GM23338 (cell line): Measurements from ENCODE around the gene DDIAS.

Experiments
- CREB1 ChIP-seq: fragments of 250-450 bp; sonication (Bioruptor Pico); IDR thresholded peaks from 2 replicates; pipeline ENCODE4 v1.5.0; 2020; ENCODE audit warnings: low read depth, mild to moderate bottlenecking, moderate library complexity
- EZH2 ChIP-seq: fragments of 200-600 bp; sonication (generic); IDR thresholded peaks from one replicate; pipeline ENCODE4 v1.8.0; 2017; ENCODE audit warnings: antibody characterized with exemption, mild to moderate bottlenecking, low read depth; ENCODE audit not compliant: unreplicated experiment
- EZH2phosphoT487 ChIP-seq: fragments of 200-600 bp; sonication (generic); IDR thresholded peaks from one replicate; pipeline ENCODE4 v1.8.1; 2018; ENCODE audit warnings: antibody characterized with exemption; ENCODE audit not compliant: unreplicated experiment
- POLR2AphosphoS5 ChIP-seq: IDR thresholded peaks from 2 replicates; pipeline ENCODE4 v1.6.1; 2016; ENCODE audit warnings: antibody characterized with exemption, low read depth
- STAT1 ChIP-seq: IDR thresholded peaks from one replicate; pipeline ENCODE4 v1.6.1; 2016; ENCODE audit warnings: antibody characterized with exemption; ENCODE audit not compliant: unreplicated experiment
- ZNF331 ChIP-seq: fragments of 250-450 bp; sonication (Bioruptor Pico); IDR thresholded peaks from 2 replicates; pipeline ENCODE4 v1.5.0; 2020; ENCODE audit warnings: low read depth, mild to moderate bottlenecking, moderate library complexity
- TF ChIP-seq, protein P1 (sequence below): IDR thresholded peaks from one replicate; pipeline ENCODE4 v1.6.1; 2018; ENCODE audit warnings: antibody characterized with exemption; ENCODE audit not compliant: unreplicated experiment
- TF ChIP-seq, protein P2 (sequence below), 2 experiments: fragments of 200-600 bp in 1 of 2; sonication (generic) in 1 of 2; conservative IDR thresholded peaks; 2 replicates each; pipeline versions ENCODE4 v1.5.1 to v1.6.1; 2016 to 2017; ENCODE audit warnings: antibody characterized with exemption in 2 of 2, low read depth in 2 of 2, mild to moderate bottlenecking in 2 of 2, moderate library complexity in 1 of 2
- TF ChIP-seq, protein P3 (sequence below): fragments of 250-450 bp; sonication (Bioruptor Pico); IDR thresholded peaks from 2 replicates; pipeline ENCODE4 v1.5.0; 2020; ENCODE audit warnings: mild to moderate bottlenecking, moderate library complexity

DNA sequence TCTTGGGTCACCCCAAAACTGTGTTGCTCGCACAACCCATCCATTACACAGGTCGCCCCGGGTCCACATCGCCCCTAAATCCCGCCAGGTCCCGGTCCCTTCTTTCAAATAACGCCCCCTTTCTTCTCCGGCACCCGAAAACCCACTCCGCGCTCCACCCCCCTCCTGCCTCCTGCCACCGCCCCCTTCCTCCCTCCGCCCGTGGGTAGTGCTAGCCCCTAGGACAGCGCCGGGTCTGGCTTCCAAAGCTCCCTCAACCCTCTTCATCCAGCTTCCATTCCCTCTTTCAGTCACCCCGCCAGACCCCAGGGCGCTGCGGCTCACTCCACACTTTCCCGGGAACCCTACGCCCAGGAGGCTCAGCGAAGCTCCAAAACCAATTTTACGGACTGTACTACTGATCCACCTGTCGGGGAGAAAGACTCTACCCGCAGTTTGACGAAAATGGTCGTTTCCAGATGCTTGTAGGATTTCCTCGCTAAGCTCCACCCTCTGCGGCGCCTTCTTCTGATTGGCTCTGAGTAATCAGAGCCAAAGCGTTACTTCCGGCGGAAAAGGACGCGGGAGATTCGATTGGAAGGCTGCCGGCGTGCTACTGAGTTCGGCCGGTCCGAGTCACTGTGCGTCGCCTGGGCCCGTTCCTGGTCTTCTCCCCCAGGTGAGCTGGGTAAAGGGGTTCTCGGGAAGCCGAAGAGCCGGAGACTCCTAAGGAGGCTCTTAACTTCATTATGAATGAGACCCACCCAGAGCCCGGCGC is at the start of gene DDIAS:
- TF ChIP-seq, protein P1, sequence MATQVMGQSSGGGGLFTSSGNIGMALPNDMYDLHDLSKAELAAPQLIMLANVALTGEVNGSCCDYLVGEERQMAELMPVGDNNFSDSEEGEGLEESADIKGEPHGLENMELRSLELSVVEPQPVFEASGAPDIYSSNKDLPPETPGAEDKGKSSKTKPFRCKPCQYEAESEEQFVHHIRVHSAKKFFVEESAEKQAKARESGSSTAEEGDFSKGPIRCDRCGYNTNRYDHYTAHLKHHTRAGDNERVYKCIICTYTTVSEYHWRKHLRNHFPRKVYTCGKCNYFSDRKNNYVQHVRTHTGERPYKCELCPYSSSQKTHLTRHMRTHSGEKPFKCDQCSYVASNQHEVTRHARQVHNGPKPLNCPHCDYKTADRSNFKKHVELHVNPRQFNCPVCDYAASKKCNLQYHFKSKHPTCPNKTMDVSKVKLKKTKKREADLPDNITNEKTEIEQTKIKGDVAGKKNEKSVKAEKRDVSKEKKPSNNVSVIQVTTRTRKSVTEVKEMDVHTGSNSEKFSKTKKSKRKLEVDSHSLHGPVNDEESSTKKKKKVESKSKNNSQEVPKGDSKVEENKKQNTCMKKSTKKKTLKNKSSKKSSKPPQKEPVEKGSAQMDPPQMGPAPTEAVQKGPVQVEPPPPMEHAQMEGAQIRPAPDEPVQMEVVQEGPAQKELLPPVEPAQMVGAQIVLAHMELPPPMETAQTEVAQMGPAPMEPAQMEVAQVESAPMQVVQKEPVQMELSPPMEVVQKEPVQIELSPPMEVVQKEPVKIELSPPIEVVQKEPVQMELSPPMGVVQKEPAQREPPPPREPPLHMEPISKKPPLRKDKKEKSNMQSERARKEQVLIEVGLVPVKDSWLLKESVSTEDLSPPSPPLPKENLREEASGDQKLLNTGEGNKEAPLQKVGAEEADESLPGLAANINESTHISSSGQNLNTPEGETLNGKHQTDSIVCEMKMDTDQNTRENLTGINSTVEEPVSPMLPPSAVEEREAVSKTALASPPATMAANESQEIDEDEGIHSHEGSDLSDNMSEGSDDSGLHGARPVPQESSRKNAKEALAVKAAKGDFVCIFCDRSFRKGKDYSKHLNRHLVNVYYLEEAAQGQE = no peak
- TF ChIP-seq, protein P2, sequence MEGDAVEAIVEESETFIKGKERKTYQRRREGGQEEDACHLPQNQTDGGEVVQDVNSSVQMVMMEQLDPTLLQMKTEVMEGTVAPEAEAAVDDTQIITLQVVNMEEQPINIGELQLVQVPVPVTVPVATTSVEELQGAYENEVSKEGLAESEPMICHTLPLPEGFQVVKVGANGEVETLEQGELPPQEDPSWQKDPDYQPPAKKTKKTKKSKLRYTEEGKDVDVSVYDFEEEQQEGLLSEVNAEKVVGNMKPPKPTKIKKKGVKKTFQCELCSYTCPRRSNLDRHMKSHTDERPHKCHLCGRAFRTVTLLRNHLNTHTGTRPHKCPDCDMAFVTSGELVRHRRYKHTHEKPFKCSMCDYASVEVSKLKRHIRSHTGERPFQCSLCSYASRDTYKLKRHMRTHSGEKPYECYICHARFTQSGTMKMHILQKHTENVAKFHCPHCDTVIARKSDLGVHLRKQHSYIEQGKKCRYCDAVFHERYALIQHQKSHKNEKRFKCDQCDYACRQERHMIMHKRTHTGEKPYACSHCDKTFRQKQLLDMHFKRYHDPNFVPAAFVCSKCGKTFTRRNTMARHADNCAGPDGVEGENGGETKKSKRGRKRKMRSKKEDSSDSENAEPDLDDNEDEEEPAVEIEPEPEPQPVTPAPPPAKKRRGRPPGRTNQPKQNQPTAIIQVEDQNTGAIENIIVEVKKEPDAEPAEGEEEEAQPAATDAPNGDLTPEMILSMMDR (conservative IDR thresholded peaks at IDR 0.05; ENCODE audit: low read depth in 2 of 2) = no peak
- no peak for TF ChIP-seq EZH2
- TF ChIP-seq POLR2AphosphoS5 = peak; percentile 89
- no peak for TF ChIP-seq EZH2phosphoT487
- no peak for TF ChIP-seq STAT1
- peak; percentile 60 for TF ChIP-seq CREB1 (CRISPR knock-in tag)
- TF ChIP-seq, protein P3, sequence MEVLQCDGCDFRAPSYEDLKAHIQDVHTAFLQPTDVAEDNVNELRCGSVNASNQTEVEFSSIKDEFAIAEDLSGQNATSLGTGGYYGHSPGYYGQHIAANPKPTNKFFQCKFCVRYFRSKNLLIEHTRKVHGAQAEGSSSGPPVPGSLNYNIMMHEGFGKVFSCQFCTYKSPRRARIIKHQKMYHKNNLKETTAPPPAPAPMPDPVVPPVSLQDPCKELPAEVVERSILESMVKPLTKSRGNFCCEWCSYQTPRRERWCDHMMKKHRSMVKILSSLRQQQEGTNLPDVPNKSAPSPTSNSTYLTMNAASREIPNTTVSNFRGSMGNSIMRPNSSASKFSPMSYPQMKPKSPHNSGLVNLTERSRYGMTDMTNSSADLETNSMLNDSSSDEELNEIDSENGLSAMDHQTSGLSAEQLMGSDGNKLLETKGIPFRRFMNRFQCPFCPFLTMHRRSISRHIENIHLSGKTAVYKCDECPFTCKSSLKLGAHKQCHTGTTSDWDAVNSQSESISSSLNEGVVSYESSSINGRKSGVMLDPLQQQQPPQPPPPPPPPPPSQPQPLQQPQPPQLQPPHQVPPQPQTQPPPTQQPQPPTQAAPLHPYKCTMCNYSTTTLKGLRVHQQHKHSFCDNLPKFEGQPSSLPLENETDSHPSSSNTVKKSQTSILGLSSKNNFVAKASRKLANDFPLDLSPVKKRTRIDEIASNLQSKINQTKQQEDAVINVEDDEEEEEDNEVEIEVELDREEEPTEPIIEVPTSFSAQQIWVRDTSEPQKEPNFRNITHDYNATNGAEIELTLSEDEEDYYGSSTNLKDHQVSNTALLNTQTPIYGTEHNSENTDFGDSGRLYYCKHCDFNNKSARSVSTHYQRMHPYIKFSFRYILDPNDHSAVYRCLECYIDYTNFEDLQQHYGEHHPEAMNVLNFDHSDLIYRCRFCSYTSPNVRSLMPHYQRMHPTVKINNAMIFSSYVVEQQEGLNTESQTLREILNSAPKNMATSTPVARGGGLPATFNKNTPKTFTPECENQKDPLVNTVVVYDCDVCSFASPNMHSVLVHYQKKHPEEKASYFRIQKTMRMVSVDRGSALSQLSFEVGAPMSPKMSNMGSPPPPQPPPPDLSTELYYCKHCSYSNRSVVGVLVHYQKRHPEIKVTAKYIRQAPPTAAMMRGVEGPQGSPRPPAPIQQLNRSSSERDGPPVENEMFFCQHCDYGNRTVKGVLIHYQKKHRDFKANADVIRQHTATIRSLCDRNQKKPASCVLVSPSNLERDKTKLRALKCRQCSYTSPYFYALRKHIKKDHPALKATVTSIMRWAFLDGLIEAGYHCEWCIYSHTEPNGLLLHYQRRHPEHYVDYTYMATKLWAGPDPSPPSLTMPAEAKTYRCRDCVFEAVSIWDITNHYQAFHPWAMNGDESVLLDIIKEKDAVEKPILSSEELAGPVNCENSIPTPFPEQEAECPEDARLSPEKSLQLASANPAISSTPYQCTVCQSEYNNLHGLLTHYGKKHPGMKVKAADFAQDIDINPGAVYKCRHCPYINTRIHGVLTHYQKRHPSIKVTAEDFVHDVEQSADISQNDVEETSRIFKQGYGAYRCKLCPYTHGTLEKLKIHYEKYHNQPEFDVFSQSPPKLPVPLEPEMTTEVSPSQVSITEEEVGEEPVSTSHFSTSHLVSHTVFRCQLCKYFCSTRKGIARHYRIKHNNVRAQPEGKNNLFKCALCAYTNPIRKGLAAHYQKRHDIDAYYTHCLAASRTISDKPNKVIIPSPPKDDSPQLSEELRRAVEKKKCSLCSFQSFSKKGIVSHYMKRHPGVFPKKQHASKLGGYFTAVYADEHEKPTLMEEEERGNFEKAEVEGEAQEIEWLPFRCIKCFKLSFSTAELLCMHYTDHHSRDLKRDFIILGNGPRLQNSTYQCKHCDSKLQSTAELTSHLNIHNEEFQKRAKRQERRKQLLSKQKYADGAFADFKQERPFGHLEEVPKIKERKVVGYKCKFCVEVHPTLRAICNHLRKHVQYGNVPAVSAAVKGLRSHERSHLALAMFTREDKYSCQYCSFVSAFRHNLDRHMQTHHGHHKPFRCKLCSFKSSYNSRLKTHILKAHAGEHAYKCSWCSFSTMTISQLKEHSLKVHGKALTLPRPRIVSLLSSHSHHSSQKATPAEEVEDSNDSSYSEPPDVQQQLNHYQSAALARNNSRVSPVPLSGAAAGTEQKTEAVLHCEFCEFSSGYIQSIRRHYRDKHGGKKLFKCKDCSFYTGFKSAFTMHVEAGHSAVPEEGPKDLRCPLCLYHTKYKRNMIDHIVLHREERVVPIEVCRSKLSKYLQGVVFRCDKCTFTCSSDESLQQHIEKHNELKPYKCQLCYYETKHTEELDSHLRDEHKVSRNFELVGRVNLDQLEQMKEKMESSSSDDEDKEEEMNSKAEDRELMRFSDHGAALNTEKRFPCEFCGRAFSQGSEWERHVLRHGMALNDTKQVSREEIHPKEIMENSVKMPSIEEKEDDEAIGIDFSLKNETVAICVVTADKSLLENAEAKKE = no peak
- TF ChIP-seq ZNF331 (CRISPR knock-in tag) = no peak
